Stimulated activated naive B cell treated with anti-CD40 and anti-IgM and Interleukin-4, amounts not matched to agents 10 μg/mL and 1 μg/mL and 100 μg/mL, for 72 hours (primary cell): ENCODE results near the gene C1D.

Source experiments
- ATAC-seq, 2 donors: fragments of 150-1000 bp; cut with Tn5 transposase; replicated peaks; 2 replicates each; pipeline ENCODE4 v1.10.0; 2021; ENCODE audit warnings: moderate library complexity in 1 of 2
- DNase-seq: peaks from one replicate; pipeline ENCODE4 v3.0.0; 2021
- H3K27ac Mint-ChIP-seq: one replicate; pipeline ENCODE4 v1.8.0; 2022; ENCODE audit warnings: mild to moderate bottlenecking, mixed read lengths
- H3K27me3 Mint-ChIP-seq, 2 donors: one replicate each; pipeline ENCODE4 v1.8.0; 2022; ENCODE audit warnings: mixed read lengths in 2 of 2
- H3K36me3 Mint-ChIP-seq, 2 donors: one replicate each; pipeline ENCODE4 v1.8.0; 2022; ENCODE audit warnings: mixed read lengths in 2 of 2, mild to moderate bottlenecking in 1 of 2
- H3K4me1 Mint-ChIP-seq, 2 donors: one replicate each; pipeline ENCODE4 v1.8.0; 2022; ENCODE audit warnings: mixed read lengths in 2 of 2, mild to moderate bottlenecking in 1 of 2
- H3K4me3 Mint-ChIP-seq, 2 donors: one replicate each; pipeline ENCODE4 v1.8.0; 2022; ENCODE audit warnings: mild to moderate bottlenecking in 2 of 2, mixed read lengths in 2 of 2, moderate library complexity in 1 of 2
- H3K9me3 Mint-ChIP-seq, 2 donors: one replicate each; pipeline ENCODE4 v1.8.0; 2022; ENCODE audit warnings: mixed read lengths in 2 of 2, mild to moderate bottlenecking in 1 of 2

Gene C1D, protein sequence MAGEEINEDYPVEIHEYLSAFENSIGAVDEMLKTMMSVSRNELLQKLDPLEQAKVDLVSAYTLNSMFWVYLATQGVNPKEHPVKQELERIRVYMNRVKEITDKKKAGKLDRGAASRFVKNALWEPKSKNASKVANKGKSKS

GRCh38 chr2:68062680-68063387, at the start of gene C1D:
TSS of gene C1D (minus strand) at chr2:68063004. CDS start at chr2:68047310, 15,694 bp downstream.
- ATAC-seq (peak; percentile 95 to 96), DNase-seq (peak; percentile 89)
- Mint-ChIP-seq H3K9me3 (no peaks in the 10 kb centered on the region), H3K4me3 (peak within 1 kb of the TSS; percentile 90 to 92), H3K36me3 (peaks cover 0 to 2% of the 10 kb centered on the region in 2 donors), H3K27ac (peak within 1 kb of the TSS; percentile 98), H3K27me3 (peaks cover 18 to 21% of the 10 kb centered on the region in 2 donors), H3K4me1 (peaks cover 18 to 20% of the 10 kb centered on the region in 2 donors)

DNA sequence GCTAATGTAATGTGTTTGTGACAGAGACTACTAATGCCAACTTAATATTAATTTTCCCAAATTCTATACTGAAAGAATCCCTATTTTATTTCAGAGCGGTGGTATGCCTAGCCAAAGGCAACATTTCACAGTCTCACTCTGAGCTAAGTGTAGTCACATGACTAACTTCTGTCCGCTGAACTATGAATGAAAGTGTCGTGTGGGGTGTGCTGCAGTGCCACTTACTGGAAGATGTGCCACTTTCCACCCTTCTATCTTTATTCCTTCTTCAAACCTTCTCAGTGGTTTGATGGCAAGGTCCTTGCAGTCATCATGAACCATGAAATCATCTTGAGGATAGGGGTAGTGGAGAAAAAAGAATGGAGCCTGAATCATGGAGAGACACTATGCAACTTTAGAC, 47.3 kb upstream of the C1D start:
- ATAC-seq, result no peak

GRCh38 chr2:68108120-68108519, 45.3 kb upstream of the C1D start:
- Mint-ChIP-seq H3K27ac (no peak overlapping the region), H3K36me3 (peaks cover 11% of the 10 kb centered on the region in 2 donors), H3K4me3 (no peak overlapping the region), H3K9me3 (peaks cover 9 to 16% of the 10 kb centered on the region in 2 donors), H3K4me1 (peaks cover 0 to 5% of the 10 kb centered on the region in 2 donors), H3K27me3 (no peaks in the 10 kb centered on the region)
- DNase-seq (no peak), ATAC-seq (no peak)

More for the DNA sequence above, 47.3 kb upstream of the C1D start:
- DNase-seq, result no peak
- Mint-ChIP-seq H3K27ac (no peak overlapping the region), H3K9me3 (peaks cover 9 to 13% of the 10 kb centered on the region in 2 donors), H3K4me1 (peaks cover 0 to 5% of the 10 kb centered on the region in 2 donors), H3K36me3 (peaks cover 11% of the 10 kb centered on the region in 2 donors), H3K27me3 (no peaks in the 10 kb centered on the region), H3K4me3 (no peak overlapping the region)

DNA sequence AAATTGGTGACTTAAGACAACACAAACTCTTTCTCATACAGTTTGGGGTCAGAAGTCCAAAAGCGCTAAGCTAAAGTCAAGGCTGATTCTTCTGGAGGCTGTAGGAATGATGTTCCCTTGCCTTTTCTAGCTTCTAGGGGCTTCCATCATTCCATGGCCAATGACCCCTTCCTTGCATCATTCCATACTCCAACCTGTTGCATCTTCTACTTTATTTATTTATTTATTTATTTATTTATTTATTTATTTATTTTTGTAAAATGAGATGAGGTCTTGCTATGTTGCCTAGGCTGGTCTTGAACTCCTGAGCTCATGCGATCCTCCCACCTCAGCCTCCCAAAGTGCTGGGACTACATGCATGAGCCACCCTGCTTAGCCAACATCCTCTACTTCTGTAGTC, 44.7 kb upstream of the C1D start:
- H3K9me3 Mint-ChIP-seq, result peaks cover 9 to 16% of the 10 kb centered on the region in 2 donors
- ATAC-seq (no peak), DNase-seq (no peak)
- H3K4me3 Mint-ChIP-seq, result no peak overlapping the region
- H3K27ac Mint-ChIP-seq, result no peak overlapping the region
- peaks cover 11% of the 10 kb centered on the region in 2 donors for H3K36me3 Mint-ChIP-seq
- H3K27me3 Mint-ChIP-seq, result no peaks in the 10 kb centered on the region
- H3K4me1 Mint-ChIP-seq, result peaks cover 0 to 5% of the 10 kb centered on the region in 2 donors

DNA sequence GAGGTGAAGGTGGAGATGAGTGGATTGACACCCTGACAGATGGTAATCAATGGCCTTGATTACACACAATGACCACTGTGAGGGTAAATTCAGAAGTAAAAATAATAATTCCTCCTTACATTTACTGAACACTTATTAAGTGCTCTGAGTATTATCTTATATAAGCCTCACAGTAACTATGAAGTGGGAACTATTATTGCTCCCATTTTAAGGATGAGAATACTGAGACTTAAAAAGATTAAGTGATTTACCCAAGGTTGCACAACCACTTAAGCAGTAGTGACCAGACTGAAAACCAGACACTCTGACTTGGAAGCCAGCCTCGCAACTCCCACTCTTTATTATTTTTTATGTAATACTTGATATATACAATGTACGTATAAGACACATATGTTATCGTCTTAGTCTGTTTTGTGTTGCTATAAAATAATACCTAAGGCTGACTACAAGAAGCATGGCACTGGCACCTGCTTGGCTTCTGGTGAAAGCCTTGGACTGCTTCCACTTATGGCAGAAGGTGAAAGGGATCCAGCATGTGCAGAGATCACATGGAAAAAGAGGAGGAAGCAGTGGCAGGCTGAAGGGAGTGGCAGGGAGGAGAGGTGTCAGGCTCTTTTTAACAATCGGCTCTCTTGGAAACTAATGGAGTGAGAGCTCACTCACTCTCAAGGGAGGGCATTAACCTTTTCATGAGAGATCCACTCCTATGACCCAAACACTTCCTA, 41.5 kb upstream of the C1D start:
- DNase-seq (no peak), ATAC-seq (no peak)
- no peaks in the 10 kb centered on the region for H3K27me3 Mint-ChIP-seq
- H3K4me1 Mint-ChIP-seq, result peaks cover 3% of the 10 kb centered on the region in 2 donors
- no peak overlapping the region for H3K4me3 Mint-ChIP-seq
- no peak overlapping the region for H3K27ac Mint-ChIP-seq
- H3K9me3 Mint-ChIP-seq, result peaks cover 11 to 18% of the 10 kb centered on the region in 2 donors
- peaks cover 10 to 11% of the 10 kb centered on the region in 2 donors for H3K36me3 Mint-ChIP-seq

- Mint-ChIP-seq H3K27ac (no peak overlapping the region), H3K4me1 (peaks cover 7 to 9% of the 10 kb centered on the region in 2 donors), H3K27me3 (no peaks in the 10 kb centered on the region), H3K9me3 (peaks cover 15 to 22% of the 10 kb centered on the region in 2 donors), H3K36me3 (peaks cover 10 to 11% of the 10 kb centered on the region in 2 donors), H3K4me3 (no peak overlapping the region)
- no peak for DNase-seq
- no peak for ATAC-seq
Measured at GRCh38 chr2:68103709-68104055, 40.9 kb upstream of the C1D start.

DNA sequence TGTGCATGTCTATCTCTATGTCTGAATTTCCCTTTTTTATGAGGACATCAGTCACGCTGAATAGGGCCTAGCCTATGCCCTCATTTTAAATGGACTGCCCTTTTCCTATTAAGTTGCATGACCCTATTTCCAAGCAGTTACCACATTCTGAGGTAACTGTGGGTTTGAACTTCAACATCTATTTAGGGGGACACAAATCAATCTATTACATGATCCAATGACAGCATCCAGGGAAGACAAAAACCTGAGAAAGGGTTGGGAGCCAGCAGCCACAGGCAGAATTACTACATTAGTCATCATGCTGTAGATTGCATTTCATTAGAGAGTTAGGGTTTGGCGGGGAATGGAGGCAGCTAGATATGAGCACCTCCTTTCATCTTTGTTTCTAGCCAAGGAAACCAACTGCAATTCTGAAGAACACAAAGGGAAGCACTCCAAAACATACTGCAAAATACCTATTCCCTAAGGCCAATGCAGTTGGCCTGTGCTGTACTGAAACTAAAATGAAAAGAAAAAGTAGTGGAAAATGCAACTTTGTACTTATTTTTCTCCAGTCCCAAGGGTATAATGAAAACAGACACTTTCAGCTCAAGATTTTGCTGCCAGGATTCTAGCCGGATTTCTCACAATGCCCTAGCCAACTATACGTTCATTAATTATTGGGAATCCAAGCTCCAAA, 40.4 kb upstream of the C1D start:
- peaks cover 7 to 9% of the 10 kb centered on the region in 2 donors for H3K4me1 Mint-ChIP-seq
- H3K36me3 Mint-ChIP-seq, result peaks cover 10 to 11% of the 10 kb centered on the region in 2 donors
- peaks cover 15 to 22% of the 10 kb centered on the region in 2 donors for H3K9me3 Mint-ChIP-seq
- no peak overlapping the region for H3K27ac Mint-ChIP-seq
- no peak overlapping the region for H3K4me3 Mint-ChIP-seq
- no peak for DNase-seq
- no peaks in the 10 kb centered on the region for H3K27me3 Mint-ChIP-seq
- no peak for ATAC-seq

DNA sequence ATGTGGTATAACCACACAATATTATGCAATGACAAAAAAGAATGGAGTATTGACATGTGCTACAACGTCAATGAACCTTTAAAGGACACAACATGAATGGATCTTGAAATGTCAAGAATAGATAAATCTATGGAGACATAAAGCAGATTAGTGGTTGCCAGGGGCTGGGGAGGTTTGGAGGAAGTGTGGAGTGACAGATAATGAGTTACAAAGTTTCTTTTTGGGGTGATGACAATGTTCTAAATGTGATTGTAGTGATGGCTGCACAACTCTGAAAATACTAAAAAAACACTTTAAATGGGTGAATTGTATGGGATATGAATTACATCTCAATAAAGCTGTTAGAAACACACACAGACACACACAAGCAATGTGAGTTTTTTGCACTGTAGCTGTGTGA, 37.4 kb upstream of the C1D start:
- H3K36me3 Mint-ChIP-seq, result no peaks in the 10 kb centered on the region

DNA sequence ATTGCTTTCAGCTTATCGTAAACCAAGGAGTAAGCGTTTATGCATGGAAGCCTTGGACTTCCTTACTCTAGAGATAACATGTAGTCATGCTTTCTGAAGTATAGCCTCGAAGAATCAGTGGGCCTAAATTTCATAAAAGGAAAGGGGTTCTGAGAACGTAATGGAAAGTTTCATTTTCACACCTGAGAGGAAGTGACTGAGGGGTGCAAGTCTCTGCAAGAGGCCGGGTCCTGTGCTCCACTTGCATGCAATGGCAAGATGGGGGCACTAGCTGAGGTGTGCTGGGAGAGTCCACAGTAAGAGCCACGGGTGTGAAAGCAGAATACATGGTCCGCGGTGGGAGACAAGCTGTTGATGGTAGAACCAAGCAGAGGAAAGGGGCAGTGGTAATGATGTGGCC, 36.5 kb upstream of the C1D start:
- Mint-ChIP-seq H3K4me3 (no peak overlapping the region), H3K9me3 (peaks cover 6 to 8% of the 10 kb centered on the region in 2 donors), H3K36me3 (no peaks in the 10 kb centered on the region), H3K27ac (no peak overlapping the region), H3K4me1 (peaks cover 7 to 9% of the 10 kb centered on the region in 2 donors), H3K27me3 (no peaks in the 10 kb centered on the region)
- peak in 1 of 2 donors; percentile 33 for ATAC-seq
- DNase-seq, result no peak

More for the DNA sequence above, 37.4 kb upstream of the C1D start:
- ATAC-seq (no peak), DNase-seq (no peak)
- peaks cover 6 to 10% of the 10 kb centered on the region in 2 donors for H3K9me3 Mint-ChIP-seq
- no peak overlapping the region for H3K4me3 Mint-ChIP-seq
- H3K27ac Mint-ChIP-seq, result no peak overlapping the region
- no peaks in the 10 kb centered on the region for H3K27me3 Mint-ChIP-seq
- H3K4me1 Mint-ChIP-seq, result peaks cover 7 to 9% of the 10 kb centered on the region in 2 donors

- ATAC-seq (no peak), DNase-seq (no peak)
- no peaks in the 10 kb centered on the region for H3K27me3 Mint-ChIP-seq
- H3K27ac Mint-ChIP-seq, result no peak overlapping the region
- H3K4me3 Mint-ChIP-seq, result no peak overlapping the region
- no peaks in the 10 kb centered on the region for H3K36me3 Mint-ChIP-seq
- H3K4me1 Mint-ChIP-seq, result peaks cover 7 to 9% of the 10 kb centered on the region in 2 donors
- peaks cover 6% of the 10 kb centered on the region in 2 donors for H3K9me3 Mint-ChIP-seq
Measured at GRCh38 chr2:68098291-68098797, 35.5 kb upstream of the C1D start.

DNA sequence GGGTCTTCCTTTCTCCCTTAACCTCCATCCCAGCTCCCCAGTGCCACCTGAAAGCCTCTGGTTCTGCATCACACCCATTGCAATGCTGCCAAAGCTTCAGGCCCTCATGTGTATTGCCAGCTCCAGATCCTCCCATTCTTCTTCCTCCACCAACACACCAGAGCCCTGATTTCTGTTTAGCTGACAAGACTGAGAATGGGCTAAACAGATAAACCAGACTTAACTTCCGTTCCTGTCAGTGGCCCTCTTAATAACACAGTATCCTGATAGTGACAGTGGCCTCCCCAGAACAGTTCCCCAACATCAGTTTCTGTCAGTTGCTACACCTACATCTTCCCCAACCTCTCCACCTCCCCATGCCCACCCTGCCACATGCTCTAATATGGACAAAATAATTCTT, 31.3 kb upstream of the C1D start:
- Mint-ChIP-seq H3K27me3 (no peaks in the 10 kb centered on the region), H3K4me1 (peaks cover 4% of the 10 kb centered on the region in 2 donors), H3K27ac (no peak overlapping the region), H3K36me3 (no peaks in the 10 kb centered on the region), H3K9me3 (peaks cover 2% of the 10 kb centered on the region in 2 donors), H3K4me3 (no peak overlapping the region)
- ATAC-seq (no peak), DNase-seq (no peak)

DNA sequence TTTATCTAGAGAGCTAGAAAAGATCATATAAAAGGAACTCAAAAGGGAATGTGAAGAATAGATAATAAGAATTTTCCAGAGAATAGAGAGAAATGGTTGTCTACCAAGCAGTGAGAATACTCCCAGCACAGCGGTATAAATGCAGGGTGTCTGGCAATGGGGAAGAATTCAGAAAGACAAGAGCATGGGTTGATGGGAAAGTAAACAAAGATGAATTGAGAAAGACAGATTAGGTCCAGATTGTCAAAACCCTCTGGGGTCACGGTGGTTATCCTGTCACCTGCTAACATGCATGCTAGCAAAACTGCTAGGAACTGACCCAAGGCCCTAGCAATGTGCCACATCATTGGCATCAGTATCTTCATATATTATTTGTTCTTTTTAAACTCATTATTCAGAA, 30.8 kb upstream of the C1D start:
- ATAC-seq (no peak), DNase-seq (no peak)
- H3K4me3 Mint-ChIP-seq, result no peak overlapping the region
- H3K27ac Mint-ChIP-seq, result no peak overlapping the region
- H3K9me3 Mint-ChIP-seq, result no peaks in the 10 kb centered on the region
- H3K36me3 Mint-ChIP-seq, result no peaks in the 10 kb centered on the region
- peaks cover 0 to 1% of the 10 kb centered on the region in 2 donors for H3K4me1 Mint-ChIP-seq
- H3K27me3 Mint-ChIP-seq, result no peaks in the 10 kb centered on the region

- no peak for ATAC-seq
- Mint-ChIP-seq H3K9me3 (no peaks in the 10 kb centered on the region), H3K4me3 (no peak overlapping the region), H3K27me3 (no peaks in the 10 kb centered on the region), H3K27ac (no peak overlapping the region), H3K36me3 (no peaks in the 10 kb centered on the region), H3K4me1 (peaks cover 0 to 1% of the 10 kb centered on the region in 2 donors)
- no peak for DNase-seq
Measured at GRCh38 chr2:68091439-68092034, 28.7 kb upstream of the C1D start.

- Mint-ChIP-seq H3K9me3 (no peaks in the 10 kb centered on the region), H3K27me3 (no peaks in the 10 kb centered on the region), H3K4me3 (no peak overlapping the region), H3K27ac (no peak overlapping the region), H3K4me1 (peaks cover 0 to 1% of the 10 kb centered on the region in 2 donors), H3K36me3 (no peaks in the 10 kb centered on the region)
- ATAC-seq (no peak), DNase-seq (no peak)
Measured at GRCh38 chr2:68089961-68090360, 27.2 kb upstream of the C1D start.
